ENCODE measurements around the gene CLCN1.
A peak's percentile ranks its signal among the peaks of the same experiment; 100 is the strongest.

CLCN1 gene

DNA sequence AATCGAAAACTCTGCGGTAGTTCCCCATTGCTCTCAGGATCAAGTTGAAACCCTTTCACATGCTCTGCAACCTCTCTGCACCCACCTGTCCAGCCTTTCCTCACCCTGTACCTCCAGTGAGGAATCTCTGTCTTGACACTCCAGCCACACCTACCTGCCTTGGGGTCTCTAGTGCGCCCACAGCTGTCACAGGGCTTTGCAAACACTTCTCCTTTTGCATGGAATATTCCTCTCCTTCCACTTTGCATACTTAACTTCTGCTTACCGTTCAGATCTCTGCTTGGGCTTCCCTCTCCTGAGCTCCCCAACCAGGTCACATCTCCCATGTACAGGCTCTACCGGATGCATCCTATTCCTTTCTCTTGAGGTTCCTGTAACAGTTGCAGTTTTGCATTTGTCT, 58.6 kb downstream of the CLCN1 start:
- Histone ChIP-seq H3K9me3 (ENCODE audit: insufficient read depth, low read length, severe bottlenecking) (no peaks in the 10 kb centered on the region), H3K4me2 (ENCODE audit: insufficient read depth, low read length) (no peak overlapping the region), H3K27ac (ENCODE audit: low read length) (peak overlapping the region; percentile 66), H3K36me3 (ENCODE audit: insufficient read depth, low read length) (no peaks in the 10 kb centered on the region), H3K4me1 (ENCODE audit: insufficient read depth, low read length) (peaks cover 40% of the 10 kb centered on the region), H3K4me3 (ENCODE audit: low read depth in 1 of 2, low read length in 2 of 2) (no peak overlapping the region), H2AFZ (ENCODE audit: low read depth, low read length) (no peak overlapping the region), H3K27me3 (ENCODE audit: insufficient read depth, low read length, poor library complexity) (no peaks in the 10 kb centered on the region), H3K9ac (ENCODE audit: low read depth, low read length) (no peak overlapping the region), H3K79me2 (ENCODE audit: insufficient read depth, low read length) (no peaks in the 10 kb centered on the region), H4K20me1 (ENCODE audit: insufficient read depth, low read length) (no peaks in the 10 kb centered on the region)
- DNase-seq = no peak
- ATAC-seq (ENCODE audit: insufficient read depth, low read depth) = no peak
- no peak for TF ChIP-seq EZH2 (IDR thresholded peaks at IDR 0.05; ENCODE audit: borderline replicate concordance, low read depth, low read length, severe bottlenecking)
- TF ChIP-seq, protein P1, sequence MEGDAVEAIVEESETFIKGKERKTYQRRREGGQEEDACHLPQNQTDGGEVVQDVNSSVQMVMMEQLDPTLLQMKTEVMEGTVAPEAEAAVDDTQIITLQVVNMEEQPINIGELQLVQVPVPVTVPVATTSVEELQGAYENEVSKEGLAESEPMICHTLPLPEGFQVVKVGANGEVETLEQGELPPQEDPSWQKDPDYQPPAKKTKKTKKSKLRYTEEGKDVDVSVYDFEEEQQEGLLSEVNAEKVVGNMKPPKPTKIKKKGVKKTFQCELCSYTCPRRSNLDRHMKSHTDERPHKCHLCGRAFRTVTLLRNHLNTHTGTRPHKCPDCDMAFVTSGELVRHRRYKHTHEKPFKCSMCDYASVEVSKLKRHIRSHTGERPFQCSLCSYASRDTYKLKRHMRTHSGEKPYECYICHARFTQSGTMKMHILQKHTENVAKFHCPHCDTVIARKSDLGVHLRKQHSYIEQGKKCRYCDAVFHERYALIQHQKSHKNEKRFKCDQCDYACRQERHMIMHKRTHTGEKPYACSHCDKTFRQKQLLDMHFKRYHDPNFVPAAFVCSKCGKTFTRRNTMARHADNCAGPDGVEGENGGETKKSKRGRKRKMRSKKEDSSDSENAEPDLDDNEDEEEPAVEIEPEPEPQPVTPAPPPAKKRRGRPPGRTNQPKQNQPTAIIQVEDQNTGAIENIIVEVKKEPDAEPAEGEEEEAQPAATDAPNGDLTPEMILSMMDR (IDR thresholded peaks at IDR 0.05; ENCODE audit: borderline replicate concordance, extremely low read depth, low read length, poor library complexity, severe bottlenecking) = no peak

DNA sequence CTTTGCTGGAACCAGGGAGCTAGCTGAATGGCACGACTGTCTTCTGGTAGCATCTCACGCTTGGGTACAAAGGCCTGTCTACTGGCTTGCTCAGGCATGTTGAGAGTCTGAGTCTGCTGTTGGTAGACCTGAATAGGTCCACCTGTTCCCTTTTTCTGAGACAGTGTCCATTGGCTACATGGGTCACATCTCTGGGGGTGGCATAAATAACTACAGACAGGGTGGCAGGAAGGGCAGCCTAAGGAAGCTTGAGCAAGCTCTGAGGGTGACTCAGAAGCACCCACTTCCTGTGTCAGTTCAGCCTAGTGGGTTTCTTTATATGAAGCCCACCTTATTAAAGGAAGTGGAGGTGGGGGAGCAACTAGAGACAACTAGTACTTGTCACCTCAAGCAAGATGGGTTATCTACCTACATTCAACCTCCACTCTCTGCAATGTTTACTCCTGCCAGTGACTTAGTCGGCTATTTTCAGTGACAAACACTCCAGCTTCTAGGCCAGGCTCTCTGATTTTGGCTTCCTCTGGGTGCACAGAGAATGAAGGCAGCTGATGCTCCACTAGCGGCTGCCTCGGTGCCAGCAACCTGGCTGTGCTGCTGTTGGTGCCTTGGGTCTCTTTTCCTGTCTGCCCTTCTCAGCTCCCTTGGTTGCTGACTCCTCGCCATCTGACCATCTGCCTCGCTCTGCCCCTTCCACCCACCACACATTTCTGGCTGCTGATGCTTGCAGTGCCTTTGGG, 59.6 kb downstream of the CLCN1 start:
- Histone ChIP-seq H4K20me1 (ENCODE audit: insufficient read depth, low read length) (no peaks in the 10 kb centered on the region), H3K9me3 (ENCODE audit: insufficient read depth, low read length, severe bottlenecking) (no peaks in the 10 kb centered on the region), H3K79me2 (ENCODE audit: insufficient read depth, low read length) (no peaks in the 10 kb centered on the region), H3K4me3 (ENCODE audit: low read depth in 1 of 2, low read length in 2 of 2) (0 out of 4 replicates have a peak overlapping the region, but pooled peaks of 1 of the 2 experiments have one; percentile 11), H3K27ac (ENCODE audit: low read length) (peak overlapping the region; percentile 66), H2AFZ (ENCODE audit: low read depth, low read length) (peak overlapping the region; percentile 59), H3K4me1 (ENCODE audit: insufficient read depth, low read length) (peaks cover 49% of the 10 kb centered on the region), H3K36me3 (ENCODE audit: insufficient read depth, low read length) (no peaks in the 10 kb centered on the region), H3K27me3 (ENCODE audit: insufficient read depth, low read length, poor library complexity) (no peaks in the 10 kb centered on the region), H3K4me2 (ENCODE audit: insufficient read depth, low read length) (peak overlapping the region; percentile 42), H3K9ac (ENCODE audit: low read depth, low read length) (peak overlapping the region; percentile 22; the same call in 1 of the 2 replicates)
- DNase-seq = peak; percentile 72
- ATAC-seq (ENCODE audit: insufficient read depth, low read depth) = peak; percentile 86
- TF ChIP-seq, protein P1 (IDR thresholded peaks at IDR 0.05; ENCODE audit: borderline replicate concordance, extremely low read depth, low read length, poor library complexity, severe bottlenecking) = no peak

DNA sequence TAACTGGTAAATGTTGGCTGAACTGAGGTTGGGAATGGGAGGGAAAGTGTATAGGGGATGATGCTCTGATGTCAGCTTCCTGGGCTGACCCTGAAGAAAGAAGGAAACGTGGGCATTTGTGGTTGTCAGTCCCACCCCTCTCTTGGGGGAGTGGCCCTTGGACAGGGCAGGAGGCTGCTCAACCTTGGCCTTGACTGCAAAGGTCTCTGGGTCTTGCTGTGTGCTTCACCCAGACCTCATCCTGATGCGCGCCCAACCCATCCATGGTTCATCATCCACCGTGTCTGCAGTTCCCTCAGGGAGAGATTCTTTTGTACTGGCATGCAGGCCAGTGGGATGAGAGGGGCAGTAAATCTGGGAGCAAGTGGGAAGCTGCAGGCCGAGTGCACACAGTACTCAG, 60.5 kb downstream of the CLCN1 start:
- Histone ChIP-seq H3K4me3 (ENCODE audit: low read depth in 1 of 2, low read length in 2 of 2) (no peak overlapping the region), H3K9ac (ENCODE audit: low read depth, low read length) (no peak overlapping the region), H3K4me1 (ENCODE audit: insufficient read depth, low read length) (peaks cover 53% of the 10 kb centered on the region), H2AFZ (ENCODE audit: low read depth, low read length) (0 out of 2 replicates have a peak overlapping the region, but pooled peaks have one; percentile 19), H3K27ac (ENCODE audit: low read length) (peak overlapping the region; percentile 66), H3K36me3 (ENCODE audit: insufficient read depth, low read length) (no peaks in the 10 kb centered on the region), H3K79me2 (ENCODE audit: insufficient read depth, low read length) (no peaks in the 10 kb centered on the region), H4K20me1 (ENCODE audit: insufficient read depth, low read length) (no peaks in the 10 kb centered on the region), H3K27me3 (ENCODE audit: insufficient read depth, low read length, poor library complexity) (no peaks in the 10 kb centered on the region), H3K9me3 (ENCODE audit: insufficient read depth, low read length, severe bottlenecking) (no peaks in the 10 kb centered on the region), H3K4me2 (ENCODE audit: insufficient read depth, low read length) (no peak overlapping the region)
- no peak for TF ChIP-seq EZH2 (IDR thresholded peaks at IDR 0.05; ENCODE audit: borderline replicate concordance, low read depth, low read length, severe bottlenecking)
- TF ChIP-seq, protein P1 (IDR thresholded peaks at IDR 0.05; ENCODE audit: borderline replicate concordance, extremely low read depth, low read length, poor library complexity, severe bottlenecking) = no peak
- DNase-seq = no peak
- no peak for ATAC-seq (ENCODE audit: insufficient read depth, low read depth)
